Effector memory CD4-positive, alpha-beta T cell (primary cell): ENCODE results near the gene ANO2.

Experiments used
- DNase-seq, 3 donors: peaks; one replicate each; pipeline ENCODE4 v3.0.0-alpha.2; 2020
- H3K27ac ChIP-seq: 2 replicates; pipeline ENCODE4 v1.7.0; 2013; ENCODE audit warnings: mild to moderate bottlenecking, low read length, moderate library complexity; ENCODE audit not compliant: insufficient read depth, poor library complexity, severe bottlenecking
- H3K27me3 ChIP-seq: replicated peaks from 2 replicates; pipeline ENCODE4 v1.7.0; 2013; ENCODE audit warnings: mild to moderate bottlenecking, low read length; ENCODE audit not compliant: insufficient read depth, control insufficient read depth, poor library complexity, severe bottlenecking
- H3K36me3 ChIP-seq: 2 replicates; pipeline ENCODE4 v1.7.0; 2013; ENCODE audit warnings: mild to moderate bottlenecking, low read length, moderate library complexity; ENCODE audit not compliant: control insufficient read depth, insufficient read depth
- H3K4me1 ChIP-seq: 2 replicates; pipeline ENCODE4 v1.7.0; 2013; ENCODE audit warnings: low read length, mild to moderate bottlenecking; ENCODE audit not compliant: control insufficient read depth, insufficient read depth, poor library complexity, severe bottlenecking
- H3K4me3 ChIP-seq: 2 replicates; pipeline ENCODE4 v1.7.0; 2013; ENCODE audit warnings: low read length, low read depth, mild to moderate bottlenecking; ENCODE audit not compliant: insufficient read depth, poor library complexity, severe bottlenecking
- H3K9me3 ChIP-seq: 2 replicates; pipeline ENCODE4 v1.7.0; 2013; ENCODE audit warnings: mild to moderate bottlenecking, low read length, moderate library complexity; ENCODE audit not compliant: control insufficient read depth

Gene ANO2

DNA sequence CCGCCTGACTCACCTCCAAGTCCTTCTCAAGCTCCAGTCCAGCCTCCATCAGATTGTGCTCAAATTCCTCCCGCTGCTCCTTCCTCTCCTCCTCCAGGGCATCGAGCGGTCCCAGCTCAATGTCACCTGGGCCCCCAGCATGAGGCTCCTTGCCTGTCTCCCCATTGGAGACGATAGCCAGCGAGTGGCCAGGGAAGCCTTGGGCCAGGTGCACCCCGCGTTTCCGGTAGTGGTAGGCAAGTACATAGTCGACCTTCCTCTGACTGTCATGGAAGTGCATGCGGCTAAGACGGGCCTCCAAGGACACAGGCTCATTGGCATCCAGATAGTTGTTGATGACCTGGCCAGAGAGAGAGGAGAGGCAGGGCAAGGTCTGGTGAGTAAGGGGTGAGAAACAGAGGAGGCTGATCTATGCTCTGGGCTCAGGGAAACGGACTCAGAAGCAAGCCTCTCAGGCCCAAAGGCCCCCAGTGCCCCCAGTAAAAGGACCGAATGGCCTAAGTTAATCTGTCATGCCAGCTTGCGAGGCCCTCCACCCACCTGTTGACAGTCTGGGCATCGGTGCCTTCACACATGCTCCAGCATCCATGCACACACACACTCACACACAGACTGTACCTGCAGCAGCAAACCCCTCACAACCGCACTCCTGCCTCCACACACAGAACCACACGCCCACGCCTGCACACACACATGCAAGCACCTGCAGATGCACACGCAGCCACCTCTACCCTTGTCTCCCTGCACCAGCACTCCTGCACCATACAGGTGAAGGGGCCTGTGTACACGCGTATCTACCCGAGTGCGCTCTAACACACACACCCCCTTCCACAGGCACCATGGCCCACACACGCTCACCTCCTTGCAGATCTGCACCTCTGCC, 23.8 kb downstream of the ANO2 start:
- Histone ChIP-seq H3K9me3 (no peaks in the 10 kb centered on the region), H3K27ac (no peak overlapping the region), H3K4me1 (no peaks in the 10 kb centered on the region), H3K36me3 (no peaks in the 10 kb centered on the region), H3K27me3 (no peaks in the 10 kb centered on the region), H3K4me3 (no peak overlapping the region)
- no peak for DNase-seq

DNA sequence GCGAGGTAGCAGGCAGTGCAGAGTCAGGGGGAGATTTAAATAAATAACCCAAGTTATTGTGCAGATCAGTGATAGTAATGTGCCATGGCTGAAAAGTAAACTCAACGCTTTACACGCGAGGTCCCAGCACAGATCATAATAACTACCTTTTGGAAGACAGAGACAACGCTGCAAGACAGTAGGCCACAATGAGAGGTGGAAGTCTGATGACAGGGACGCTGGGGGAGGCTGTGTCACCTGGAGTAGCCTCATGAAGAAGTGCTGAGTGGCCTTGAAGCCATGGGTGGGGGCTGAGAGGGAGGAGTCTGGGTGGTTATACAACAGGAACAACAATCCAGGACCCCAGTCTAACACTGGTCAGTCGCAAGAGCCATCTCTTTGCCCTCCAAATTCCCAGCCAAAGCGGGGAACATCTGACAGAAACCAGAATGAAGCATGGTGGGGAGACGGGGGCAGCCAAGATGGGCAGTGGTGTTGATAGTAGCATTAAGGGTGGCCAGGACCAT, 28.2 kb downstream of the ANO2 start:
- Histone ChIP-seq H3K4me1 (no peaks in the 10 kb centered on the region), H3K27me3 (no peaks in the 10 kb centered on the region), H3K9me3 (no peaks in the 10 kb centered on the region), H3K27ac (no peak overlapping the region), H3K36me3 (no peaks in the 10 kb centered on the region), H3K4me3 (no peak overlapping the region)
- DNase-seq = no peak

DNA sequence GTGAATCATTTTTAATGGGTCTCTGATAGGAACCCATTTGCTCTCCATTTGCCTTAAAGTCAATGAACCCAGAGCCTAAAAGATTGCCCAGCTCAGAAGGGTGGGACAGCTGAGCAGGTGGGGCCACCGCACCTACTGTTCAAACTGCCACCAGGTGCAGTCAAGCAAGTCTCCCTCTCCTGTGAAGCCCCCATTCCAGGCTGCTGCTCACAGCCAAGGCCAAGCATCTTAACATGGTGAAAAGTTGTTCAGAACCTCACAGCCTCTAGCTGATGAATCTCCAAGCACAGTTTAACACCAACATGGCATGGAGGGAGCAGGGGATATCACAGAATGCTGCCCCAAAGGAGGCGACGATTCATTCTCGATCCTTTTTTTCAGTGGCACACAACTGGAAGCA, 29.5 kb downstream of the ANO2 start:
- Histone ChIP-seq H3K4me3 (no peak overlapping the region), H3K4me1 (no peaks in the 10 kb centered on the region), H3K9me3 (no peaks in the 10 kb centered on the region), H3K27ac (no peak overlapping the region), H3K27me3 (no peaks in the 10 kb centered on the region), H3K36me3 (no peaks in the 10 kb centered on the region)
- no peak for DNase-seq

DNA sequence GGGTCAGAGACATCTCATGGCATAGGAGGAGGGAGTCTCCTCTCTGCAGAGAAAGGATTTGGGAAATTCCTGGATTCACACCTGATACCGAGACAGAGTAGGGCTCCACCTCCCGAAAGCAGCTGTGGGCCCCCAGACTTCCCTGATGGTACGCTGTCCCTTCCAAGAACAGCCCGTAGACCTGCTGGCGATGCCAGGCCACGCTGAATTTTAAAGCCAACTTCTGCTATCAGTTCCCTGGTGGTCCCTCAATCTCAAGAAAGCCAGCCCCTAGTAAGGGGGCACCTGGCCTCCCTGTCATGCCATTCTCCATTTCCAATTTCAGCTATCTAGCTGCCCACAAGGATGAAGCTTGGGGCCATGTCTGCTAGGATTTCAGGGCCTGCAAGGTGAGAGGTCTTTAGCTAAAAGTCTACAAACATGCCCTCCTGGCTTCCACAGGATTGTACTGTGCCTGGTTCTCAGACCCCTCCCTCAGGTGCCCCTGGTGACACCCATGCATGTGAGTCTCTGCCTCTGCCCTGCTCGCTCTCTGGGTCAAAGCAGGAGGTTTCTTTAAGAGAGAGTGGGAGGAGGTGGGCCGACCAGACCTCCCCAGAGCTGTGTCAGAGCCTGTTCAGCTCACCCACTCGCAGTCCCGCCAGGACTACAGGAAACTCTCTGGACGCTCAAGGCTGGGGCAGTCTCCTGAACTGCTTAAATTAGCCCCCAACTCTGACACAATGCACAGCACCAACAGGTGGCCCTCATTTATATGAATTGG, 30.5 kb downstream of the ANO2 start:
- Histone ChIP-seq H3K36me3 (no peaks in the 10 kb centered on the region), H3K27ac (no peak overlapping the region), H3K4me3 (no peak overlapping the region), H3K27me3 (no peaks in the 10 kb centered on the region), H3K9me3 (no peaks in the 10 kb centered on the region), H3K4me1 (no peaks in the 10 kb centered on the region)
- DNase-seq = no peak

DNA sequence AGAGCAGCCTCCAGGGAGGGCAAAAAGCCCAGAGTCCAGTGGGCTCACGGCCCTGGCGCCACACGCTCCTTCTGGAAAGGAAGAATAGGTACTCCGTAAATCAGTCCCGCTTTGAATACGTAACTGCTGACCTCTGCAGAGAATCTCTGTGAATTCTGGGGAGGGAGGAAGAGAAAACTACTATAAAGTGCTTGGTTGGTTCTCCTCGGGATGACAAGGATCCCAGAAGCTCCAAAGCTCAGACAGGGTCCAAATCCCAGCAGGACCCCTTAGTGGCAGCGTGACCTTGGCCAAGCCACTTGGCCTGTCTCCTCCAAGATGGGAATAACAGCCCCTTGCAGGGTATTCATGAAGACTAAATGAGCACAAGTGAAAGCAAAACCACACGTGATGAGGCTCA, 31.7 kb downstream of the ANO2 start:
- Histone ChIP-seq H3K27ac (no peak overlapping the region), H3K27me3 (no peaks in the 10 kb centered on the region), H3K36me3 (no peaks in the 10 kb centered on the region), H3K4me1 (no peaks in the 10 kb centered on the region), H3K9me3 (no peaks in the 10 kb centered on the region), H3K4me3 (no peak overlapping the region)
- DNase-seq = no peak

DNA sequence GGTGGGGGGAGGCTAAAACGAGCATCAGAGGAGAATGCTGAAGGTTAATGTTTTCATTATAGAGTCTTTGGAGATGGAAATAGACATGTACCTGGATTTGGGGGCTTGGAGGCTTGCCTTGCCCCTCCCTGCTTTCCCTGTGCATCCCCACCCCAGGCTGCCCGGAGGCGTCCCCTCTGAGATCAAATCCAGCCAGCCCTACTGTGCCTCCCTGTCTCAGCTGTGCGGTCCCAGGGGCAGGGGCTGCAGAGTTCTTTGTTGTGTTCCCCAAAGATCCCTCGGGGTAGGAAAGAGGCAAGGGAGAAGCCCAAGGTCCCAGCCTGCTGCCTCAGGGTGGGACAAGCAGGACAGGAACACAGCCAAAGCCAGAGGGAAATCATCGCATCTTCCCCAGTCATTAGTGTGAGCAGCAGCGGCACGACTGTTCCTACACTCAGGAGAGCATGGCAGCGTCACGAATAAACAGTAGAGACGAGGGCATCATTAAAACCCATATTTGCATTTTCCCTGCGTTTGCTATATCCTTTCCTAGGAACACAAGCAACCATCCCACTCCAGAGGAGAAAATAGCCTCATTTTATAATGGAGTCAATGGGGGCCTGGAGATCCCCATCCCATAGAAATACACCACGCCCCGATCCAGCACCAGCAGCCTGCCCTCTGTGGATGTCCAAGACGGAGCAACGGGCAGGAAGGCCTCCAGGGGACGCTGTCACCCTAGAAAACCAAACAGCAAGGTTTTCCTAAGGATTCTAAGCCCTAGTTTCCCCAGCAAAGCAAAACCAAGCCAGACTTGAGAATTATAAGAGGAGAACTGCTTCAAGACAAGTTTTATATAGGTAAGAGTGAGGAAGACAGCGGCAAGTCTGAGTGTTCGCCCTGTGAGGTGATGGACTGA, 32.4 kb downstream of the ANO2 start:
- H3K27me3 ChIP-seq = no peaks in the 10 kb centered on the region
- H3K4me1 ChIP-seq = no peaks in the 10 kb centered on the region
- no peaks in the 10 kb centered on the region for H3K36me3 ChIP-seq
- H3K9me3 ChIP-seq = no peaks in the 10 kb centered on the region
- DNase-seq = no peak
- H3K27ac ChIP-seq = no peak overlapping the region
- H3K4me3 ChIP-seq = no peak overlapping the region

DNA sequence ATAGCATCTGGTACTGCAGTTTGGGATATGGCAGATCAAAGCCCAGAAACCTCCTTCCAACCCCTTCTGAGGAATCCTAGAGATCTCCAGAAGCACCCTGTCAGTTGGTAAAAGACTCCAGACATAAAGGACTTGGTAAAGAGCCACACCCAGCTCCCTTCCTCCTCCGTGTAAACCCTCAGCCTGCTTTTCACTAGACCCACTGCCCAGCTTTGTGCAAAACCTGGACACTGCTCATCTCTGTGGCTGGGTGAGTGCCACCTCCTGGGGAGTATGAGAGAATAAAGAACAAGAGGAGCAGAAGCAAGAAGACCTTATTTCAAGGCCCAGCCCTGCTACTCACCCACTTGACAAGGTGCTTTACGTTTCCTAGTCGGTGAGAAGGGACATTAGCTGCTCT, 33.0 kb downstream of the ANO2 start:
- Histone ChIP-seq H3K27ac (no peak overlapping the region), H3K27me3 (no peaks in the 10 kb centered on the region), H3K36me3 (no peaks in the 10 kb centered on the region), H3K9me3 (no peaks in the 10 kb centered on the region), H3K4me1 (no peaks in the 10 kb centered on the region), H3K4me3 (no peak overlapping the region)
- DNase-seq = no peak

DNA sequence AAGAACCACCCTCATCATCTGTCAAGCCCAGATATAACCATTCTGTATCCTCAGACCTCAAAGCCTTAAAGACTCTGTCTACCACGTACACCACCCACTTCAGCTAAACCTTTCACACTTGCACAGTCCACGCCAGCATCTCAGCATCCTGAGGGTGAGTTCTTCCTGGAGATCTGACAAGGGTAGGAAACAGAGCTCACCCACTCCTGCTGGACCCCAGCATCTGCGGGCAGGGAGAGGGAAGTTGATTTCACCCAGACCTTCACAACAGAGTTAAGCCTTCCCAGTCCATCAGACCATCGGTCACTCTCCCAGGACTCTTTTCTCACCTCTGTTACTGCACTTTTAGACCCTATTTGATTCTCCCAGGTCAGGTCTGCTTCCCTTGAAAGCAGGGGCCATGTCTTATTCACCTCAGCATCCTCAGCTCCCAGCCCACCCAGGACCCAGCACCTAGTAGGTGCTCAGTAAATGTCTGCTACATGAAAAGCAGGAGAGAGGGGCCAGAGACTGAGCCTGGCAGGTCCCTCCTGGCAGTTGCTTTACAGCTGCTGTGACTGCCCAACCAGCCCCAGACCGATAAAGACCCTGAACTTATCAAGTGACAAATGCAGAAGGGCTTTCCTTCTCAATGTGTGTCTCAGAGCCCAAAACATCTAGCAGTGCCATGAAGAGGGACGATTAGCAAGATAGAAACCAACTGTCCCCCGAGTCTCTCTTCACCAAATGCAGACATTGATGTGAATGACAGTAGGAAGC, 34.1 kb downstream of the ANO2 start:
- H3K36me3 ChIP-seq = no peaks in the 10 kb centered on the region
- no peak for DNase-seq
- H3K27ac ChIP-seq = no peak overlapping the region
- H3K27me3 ChIP-seq = no peaks in the 10 kb centered on the region
- no peak overlapping the region for H3K4me3 ChIP-seq
- H3K4me1 ChIP-seq = no peaks in the 10 kb centered on the region
- H3K9me3 ChIP-seq = no peaks in the 10 kb centered on the region

DNA sequence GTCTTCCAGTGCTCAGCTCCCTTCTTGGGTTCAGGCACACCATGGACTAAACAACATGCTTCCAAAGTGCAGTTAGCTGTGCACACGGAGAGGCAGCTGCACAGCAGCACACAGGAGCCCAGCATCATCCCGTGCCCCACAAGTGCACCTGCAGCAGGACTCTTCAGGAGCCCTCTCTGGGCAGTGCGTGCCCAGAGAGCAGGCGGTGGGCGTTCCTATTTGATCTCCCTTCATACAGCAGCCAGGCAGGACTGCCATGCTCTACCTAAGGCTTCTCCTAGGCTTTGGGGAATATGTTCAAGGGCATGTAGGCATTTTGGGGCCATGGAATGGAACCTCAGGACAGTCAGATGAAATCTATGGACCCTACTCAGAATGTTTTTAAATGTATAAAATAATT, 35.5 kb downstream of the ANO2 start:
- H3K9me3 ChIP-seq = no peaks in the 10 kb centered on the region
- H3K27me3 ChIP-seq = no peaks in the 10 kb centered on the region
- H3K4me1 ChIP-seq = no peaks in the 10 kb centered on the region
- no peaks in the 10 kb centered on the region for H3K36me3 ChIP-seq
- no peak for DNase-seq
- H3K4me3 ChIP-seq = no peak overlapping the region
- H3K27ac ChIP-seq = no peak overlapping the region
